Measurements from ENCODE around the gene VAV3. TPM values are rescaled to one million over a fixed set of nuclear protein-coding genes. Genes with fewer than 3 reads are reported as not detected.

The VAV3 gene
- total and polyA plus RNA-seq, 12 donors = 0.72 to 3.4 (median 1.9) TPM

DNA sequence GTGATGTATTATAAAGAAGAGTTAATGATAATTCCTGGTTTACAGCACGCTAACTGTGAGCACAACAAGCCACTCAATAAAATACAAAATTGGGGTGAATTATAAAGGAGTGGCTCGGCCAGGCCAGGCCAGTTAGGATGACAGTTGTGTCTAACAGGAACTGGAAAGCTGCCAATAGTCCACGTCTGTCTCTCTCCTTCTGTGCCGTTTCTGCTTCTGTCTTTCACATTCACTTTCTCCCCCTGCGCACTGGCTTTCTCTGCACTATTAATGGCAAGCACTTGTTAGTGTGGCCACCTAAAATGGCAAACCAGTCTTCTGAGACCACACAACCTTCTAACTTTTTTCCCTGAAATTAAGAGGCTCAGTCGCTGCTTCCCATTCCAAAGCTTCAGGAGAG is 429.9 kb downstream of the VAV3 start:
- DNase-seq = no peak
- WGBS, 2 donors = 40 to 44% methylated on average over 6 of the region's 6 CpGs
- Histone ChIP-seq H3K27ac (no peak overlapping the region), H3K4me1 (peaks cover 0 to 8% (median 0%) of the 10 kb centered on the region in 9 donors), H3K36me3 (no peaks in the 10 kb centered on the region), H3K4me3 (no peak overlapping the region), H3K9me3 (no peaks in the 10 kb centered on the region), H3K27me3 (peaks cover 0 to 8% (median 0%) of the 10 kb centered on the region in 7 donors)
- TF ChIP-seq, protein P1, sequence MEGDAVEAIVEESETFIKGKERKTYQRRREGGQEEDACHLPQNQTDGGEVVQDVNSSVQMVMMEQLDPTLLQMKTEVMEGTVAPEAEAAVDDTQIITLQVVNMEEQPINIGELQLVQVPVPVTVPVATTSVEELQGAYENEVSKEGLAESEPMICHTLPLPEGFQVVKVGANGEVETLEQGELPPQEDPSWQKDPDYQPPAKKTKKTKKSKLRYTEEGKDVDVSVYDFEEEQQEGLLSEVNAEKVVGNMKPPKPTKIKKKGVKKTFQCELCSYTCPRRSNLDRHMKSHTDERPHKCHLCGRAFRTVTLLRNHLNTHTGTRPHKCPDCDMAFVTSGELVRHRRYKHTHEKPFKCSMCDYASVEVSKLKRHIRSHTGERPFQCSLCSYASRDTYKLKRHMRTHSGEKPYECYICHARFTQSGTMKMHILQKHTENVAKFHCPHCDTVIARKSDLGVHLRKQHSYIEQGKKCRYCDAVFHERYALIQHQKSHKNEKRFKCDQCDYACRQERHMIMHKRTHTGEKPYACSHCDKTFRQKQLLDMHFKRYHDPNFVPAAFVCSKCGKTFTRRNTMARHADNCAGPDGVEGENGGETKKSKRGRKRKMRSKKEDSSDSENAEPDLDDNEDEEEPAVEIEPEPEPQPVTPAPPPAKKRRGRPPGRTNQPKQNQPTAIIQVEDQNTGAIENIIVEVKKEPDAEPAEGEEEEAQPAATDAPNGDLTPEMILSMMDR (IDR thresholded peaks at IDR 0.05) = no peak
- ATAC-seq = no peak
- intact Hi-C loops (cut with DNase I) = no loop called here

- peaks cover 0 to 8% (median 0%) of the 10 kb centered on the region in 9 donors for H3K4me1 ChIP-seq
- DNase-seq = no peak
- WGBS, 2 donors = 91 to 97% methylated on average over 1 of the region's 1 CpG
- no peak overlapping the region for H3K27ac ChIP-seq
- no peaks in the 10 kb centered on the region for H3K9me3 ChIP-seq
- H3K4me3 ChIP-seq = no peak overlapping the region
- ATAC-seq = no peak
- H3K27me3 ChIP-seq = peaks cover 0 to 8% (median 0%) of the 10 kb centered on the region in 7 donors
- H3K36me3 ChIP-seq = no peaks in the 10 kb centered on the region
- TF ChIP-seq, protein P1 (IDR thresholded peaks at IDR 0.05) = no peak
- intact Hi-C loops (cut with DNase I) = no loop called here
These were observed 430.3 kb downstream of the VAV3 start for GRCh38 chr1:107534632-107535031.

DNA sequence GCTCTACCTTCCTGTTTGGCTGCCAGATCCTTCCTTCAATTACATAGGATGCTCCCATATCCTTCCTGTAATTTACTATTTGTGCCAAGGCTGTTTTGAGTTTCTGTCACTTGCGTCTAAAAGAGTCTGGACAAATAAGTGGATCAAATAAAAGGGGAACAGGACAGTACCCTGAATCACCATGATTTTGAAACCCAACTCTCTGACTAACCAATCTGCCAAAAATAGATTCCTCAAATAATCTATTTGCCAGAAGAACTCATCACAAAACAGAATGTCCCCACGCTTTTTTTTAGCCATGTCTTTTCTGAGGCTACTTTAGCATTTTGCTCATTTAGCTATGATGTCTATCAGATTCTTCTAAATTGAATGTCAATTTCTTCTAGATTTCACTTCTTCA is 431.5 kb downstream of the VAV3 start:
- TF ChIP-seq, protein P1 (IDR thresholded peaks at IDR 0.05) = no peak
- ATAC-seq (no peak), DNase-seq (no peak)
- no peaks in the 10 kb centered on the region for H3K9me3 ChIP-seq
- 71 to 75% methylated on average over 2 of the region's 2 CpGs for WGBS, 2 donors
- H3K4me3 ChIP-seq = no peak overlapping the region
- intact Hi-C loops (cut with DNase I) = no loop called here
- H3K36me3 ChIP-seq = no peaks in the 10 kb centered on the region
- H3K27me3 ChIP-seq = peaks cover 0 to 9% (median 0%) of the 10 kb centered on the region in 7 donors
- H3K27ac ChIP-seq = no peak overlapping the region
- peaks cover 0 to 8% (median 0%) of the 10 kb centered on the region in 9 donors for H3K4me1 ChIP-seq

- DNase-seq = no peak
- Histone ChIP-seq H3K4me3 (no peak overlapping the region), H3K27ac (no peak overlapping the region), H3K27me3 (peaks cover 0 to 13% (median 0%) of the 10 kb centered on the region in 7 donors), H3K36me3 (no peaks in the 10 kb centered on the region), H3K9me3 (no peaks in the 10 kb centered on the region), H3K4me1 (peaks cover 0 to 8% (median 0%) of the 10 kb centered on the region in 9 donors)
- WGBS, 2 donors = 77 to 87% methylated on average over 5 of the region's 5 CpGs
- ATAC-seq = no peak
- TF ChIP-seq, protein P1 (IDR thresholded peaks at IDR 0.05) = no peak
- intact Hi-C loops (cut with DNase I) = no loop called here
These were observed 432.7 kb downstream of the VAV3 start for GRCh38 chr1:107532318-107532717.
